Right ventricle myocardium inferior (tissue), 1 donor: ENCODE measurements around the gene KBTBD13. TPM values are rescaled to one million over a fixed set of nuclear protein-coding genes. Genes with fewer than 3 reads are reported as not detected.
"Not testable (repeated sequence)": the region's sequence is repeated elsewhere in the genome, so short reads cannot be mapped to it uniquely, and the experiment has no call there.

Source experiments
- ATAC-seq: fragments of 200-7000 bp; cut with Tn5 transposase; one replicate; pipeline ENCODE4 v1.9.1; 2020; ENCODE audit warnings: mild to moderate bottlenecking, moderate library complexity
- DNase-seq: peaks from one replicate; pipeline ENCODE4 v3.0.0; 2021; ENCODE audit errors: missing footprints
- intact Hi-C: fragments of 100-400 bp; cut with DNase I; formaldehyde crosslinking; loops from one replicate; pipeline ENCODE4 v1.11.0; 2022
- total RNA-seq: library from RNA; stranded (reverse); fragmentation: NEBNext Ultra II Directional; extraction: Animal tissue kit (Norgen Biotek cat#: 25700); gene quantifications from one replicate; pipeline ENCODE4 v1.2.1, GENCODE V29; 2021
- donor health status: DM: no; HTN: yes; CAD: no; lungs with severe emphysema.

KBTBD13 gene
- total RNA-seq, 1 donor from 2014 or later = 8.4 TPM

DNA sequence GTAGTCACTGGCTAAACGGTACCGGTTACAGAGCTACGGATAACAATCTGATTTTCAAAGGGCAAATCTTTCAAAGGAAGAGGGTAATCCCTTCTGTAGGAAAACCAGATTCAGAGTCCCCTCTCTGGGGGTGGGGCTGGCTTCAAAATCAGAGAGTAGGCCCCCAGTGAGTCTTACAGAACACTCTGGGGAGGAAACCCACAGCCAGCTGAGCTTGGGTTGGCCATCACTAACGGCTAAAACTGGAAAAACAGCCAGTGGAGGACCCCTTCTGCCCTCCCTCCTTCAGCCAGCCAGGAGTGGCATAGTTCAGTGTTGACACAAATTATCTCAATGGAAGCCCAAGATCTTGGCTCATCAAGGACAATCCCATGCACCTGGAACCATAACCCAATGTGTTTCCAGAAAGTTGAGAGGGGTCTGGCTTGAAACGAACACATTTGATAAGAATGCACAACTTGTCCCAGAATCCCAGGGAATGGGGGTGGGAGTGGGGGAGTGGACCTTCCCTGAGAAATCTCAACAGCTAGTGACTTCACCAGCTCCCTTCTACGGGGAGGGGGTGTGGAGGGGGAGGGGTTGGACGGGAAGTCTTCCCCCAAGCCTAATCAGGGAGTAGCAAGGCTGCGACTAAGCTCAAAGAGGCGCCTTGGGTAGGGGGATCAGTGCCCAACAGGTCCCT lies 9.8 kb upstream of the KBTBD13 start:
- ATAC-seq = no peak
- no peak for DNase-seq
- intact Hi-C loops = no loop called here

DNA sequence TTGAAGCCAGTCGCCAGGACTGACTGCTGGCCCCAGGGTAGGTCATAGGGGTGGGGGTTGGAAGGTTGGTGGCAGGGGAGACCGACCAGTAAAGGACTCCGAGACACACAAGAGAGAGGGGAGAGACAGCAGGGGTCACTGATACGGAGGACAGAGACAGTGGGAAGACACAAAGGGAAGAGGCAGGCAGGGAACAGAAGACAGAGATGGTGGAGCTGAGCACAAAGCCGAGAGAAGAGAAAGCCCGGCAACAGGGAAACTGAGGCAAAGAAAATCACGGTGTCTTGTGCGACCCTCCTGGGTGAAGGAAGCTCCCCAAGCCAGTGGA lies 9.3 kb upstream of the KBTBD13 start:
- intact Hi-C loops = no loop called here
- ATAC-seq (no peak), DNase-seq (no peak)

DNA sequence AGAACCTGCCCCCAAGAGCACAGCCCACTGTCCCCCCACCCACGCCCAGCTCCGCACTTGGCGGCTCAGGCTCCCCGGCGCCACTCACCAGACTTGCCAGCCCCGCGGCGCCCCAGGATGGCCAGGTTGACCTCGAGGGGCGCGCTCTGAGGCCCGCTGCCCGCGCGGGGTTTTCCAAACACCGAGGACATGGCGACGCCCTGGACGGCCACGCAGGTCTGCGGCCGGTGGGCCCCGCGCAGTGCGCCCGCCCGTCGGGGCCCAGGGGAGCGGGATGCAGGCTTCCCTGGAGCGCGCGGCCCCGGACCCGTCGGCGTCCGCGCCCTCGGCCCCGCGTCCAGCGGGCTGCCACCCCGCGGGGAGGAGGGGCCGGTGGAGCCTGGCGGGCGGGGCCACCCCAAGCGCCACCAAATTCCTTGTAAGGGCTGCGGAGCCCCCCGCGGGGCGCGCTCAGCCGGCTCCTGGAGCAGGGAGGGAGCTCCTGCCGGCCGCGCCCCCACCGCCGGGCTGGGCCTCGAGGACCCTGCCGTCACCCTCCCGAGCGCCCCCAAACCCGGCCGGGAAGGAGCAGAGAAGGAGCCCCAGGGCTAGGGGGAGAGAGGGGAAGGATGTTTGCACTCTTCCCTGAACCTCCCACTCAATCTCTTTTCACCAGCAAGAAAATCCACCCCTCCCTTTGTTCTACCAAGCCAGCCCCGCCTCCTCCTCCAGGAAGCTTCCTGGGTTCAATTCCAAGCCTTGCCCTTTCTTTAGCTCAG lies 8.7 kb upstream of the KBTBD13 start, which contains the start of gene RASL12:
Gene RASL12, minus strand, starts transcription at position 347 of the 758 bp plus-strand sequence. Its CDS starts 156 bp downstream, at position 191.
- DNase-seq (no peak), ATAC-seq (peak; percentile 16)
- intact Hi-C loops = no loop called here

DNA sequence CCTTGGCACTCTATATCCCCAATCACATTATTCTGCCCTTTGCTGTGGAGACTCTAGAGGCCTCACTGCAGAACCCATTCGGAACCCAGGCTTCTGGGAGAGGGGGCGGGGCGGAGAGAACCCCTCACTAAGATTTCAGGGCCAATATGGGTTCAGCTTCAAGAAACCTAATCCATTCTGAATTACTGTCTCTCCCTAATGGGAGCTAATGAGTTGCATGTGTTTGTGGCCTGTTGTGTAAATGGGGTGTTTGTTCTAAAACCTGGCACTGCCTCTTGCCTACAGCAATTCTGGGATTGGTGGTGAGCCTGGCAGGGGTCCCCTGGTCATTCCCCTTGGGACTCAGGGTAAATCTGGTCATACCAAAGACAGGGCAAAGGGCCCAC lies 8.2 kb upstream of the KBTBD13 start:
- ATAC-seq (no peak), DNase-seq (no peak)
- intact Hi-C loops = no loop called here

DNA sequence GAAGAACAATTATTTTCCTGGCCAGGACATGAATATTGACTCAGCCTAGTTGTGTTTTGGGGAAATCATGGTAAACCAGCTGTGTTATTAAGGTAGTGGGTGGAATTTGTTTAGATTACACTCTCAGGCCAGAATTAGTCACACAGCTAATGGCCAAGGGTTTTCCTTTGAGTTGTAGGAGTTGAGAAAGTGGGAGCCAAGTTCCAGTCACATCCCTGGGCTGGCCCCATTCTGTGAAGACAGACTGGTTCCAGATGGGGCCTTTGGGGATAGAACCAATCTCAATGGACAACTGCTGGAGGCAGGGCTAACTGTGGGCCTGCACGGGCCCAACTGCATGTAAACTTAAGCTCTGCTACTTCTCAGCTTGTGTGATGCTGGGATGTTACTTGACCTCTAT lies 7.4 kb upstream of the KBTBD13 start:
- intact Hi-C loops = no loop called here
- DNase-seq = no peak
- peak; percentile 71 for ATAC-seq

DNA sequence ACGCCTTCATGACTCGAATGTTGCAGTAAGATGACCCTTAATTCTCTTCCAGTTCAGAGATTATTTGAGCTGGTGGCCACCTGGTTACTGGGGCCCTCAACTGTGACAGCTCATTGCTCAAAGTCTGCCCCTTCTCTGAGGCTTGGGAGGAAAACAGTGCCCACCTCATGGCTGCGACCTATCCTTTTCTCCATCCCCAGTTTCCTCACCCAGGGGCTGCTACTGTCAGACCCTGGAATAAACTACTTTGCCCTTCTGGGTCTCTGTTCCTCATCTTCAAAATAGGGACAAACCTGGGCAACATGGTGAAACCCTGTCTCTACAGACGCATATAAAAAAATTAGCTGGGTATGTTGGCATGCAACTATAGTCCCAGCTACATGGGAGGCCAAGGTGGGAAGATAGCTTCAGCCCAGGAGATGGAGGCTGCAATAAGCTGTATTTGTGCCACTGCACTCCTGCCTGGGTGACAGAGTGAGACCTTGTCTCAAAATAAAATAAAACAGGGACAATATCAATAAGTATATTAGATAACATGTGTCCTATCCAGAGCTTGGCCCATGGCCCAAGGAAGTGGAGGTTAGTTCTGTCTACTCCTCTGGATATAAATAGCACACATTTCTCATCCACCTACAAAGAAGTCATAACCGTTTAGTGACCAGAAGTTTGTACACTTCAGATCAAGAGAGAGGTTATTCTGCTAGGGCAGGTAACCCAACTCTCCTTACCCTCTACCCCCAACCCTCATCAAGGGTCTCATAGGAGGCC lies 6.6 kb upstream of the KBTBD13 start:
- ATAC-seq (peak; percentile 2), DNase-seq (peak; percentile 64)
- intact Hi-C loops = no loop called here

DNA sequence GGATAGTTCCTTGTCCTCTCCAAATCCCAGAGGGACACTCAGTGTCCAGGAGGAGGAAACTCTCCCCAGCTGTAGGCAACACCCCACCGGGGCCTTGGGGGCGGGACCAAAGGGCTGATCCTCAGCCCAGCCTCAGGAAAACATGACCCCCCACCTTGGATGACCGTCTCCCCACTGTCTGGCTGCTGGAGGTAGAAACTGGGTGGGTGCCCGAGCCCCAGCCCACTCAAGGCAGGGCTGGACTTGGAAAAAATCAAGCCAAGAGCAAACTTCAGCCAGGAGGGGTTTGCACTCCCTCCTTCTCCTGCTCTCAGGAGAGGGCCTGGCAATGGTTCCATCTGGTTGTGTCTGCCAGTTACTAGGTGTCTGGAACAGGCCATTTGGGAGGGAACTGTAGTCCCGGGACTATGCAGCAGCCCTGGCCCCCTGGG lies 5.2 kb upstream of the KBTBD13 start:
- DNase-seq = peak; percentile 65
- intact Hi-C loops = no loop called here
- peak; percentile 74 for ATAC-seq

DNA sequence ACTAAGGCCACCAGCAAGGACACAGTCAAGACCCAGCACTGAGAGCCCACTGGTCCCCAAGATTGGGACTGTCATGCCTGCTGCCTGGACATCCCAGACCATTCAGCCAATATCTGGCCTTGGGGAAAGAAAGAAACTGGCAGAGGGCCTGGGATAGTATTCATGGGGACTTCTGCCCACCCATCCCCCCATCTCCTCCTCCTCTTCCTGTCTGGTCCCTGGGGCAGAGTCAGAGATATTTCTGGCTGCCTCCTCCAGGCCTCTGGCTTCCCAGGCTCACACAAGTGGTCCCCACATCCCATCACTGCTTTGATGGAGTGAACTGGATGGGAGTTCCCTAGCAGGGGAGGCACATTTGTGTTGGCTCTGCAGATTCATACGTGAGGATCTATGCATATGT lies 4.5 kb upstream of the KBTBD13 start:
- peak; percentile 24 for ATAC-seq
- intact Hi-C loops = no loop called here
- DNase-seq = peak; percentile 53

DNA sequence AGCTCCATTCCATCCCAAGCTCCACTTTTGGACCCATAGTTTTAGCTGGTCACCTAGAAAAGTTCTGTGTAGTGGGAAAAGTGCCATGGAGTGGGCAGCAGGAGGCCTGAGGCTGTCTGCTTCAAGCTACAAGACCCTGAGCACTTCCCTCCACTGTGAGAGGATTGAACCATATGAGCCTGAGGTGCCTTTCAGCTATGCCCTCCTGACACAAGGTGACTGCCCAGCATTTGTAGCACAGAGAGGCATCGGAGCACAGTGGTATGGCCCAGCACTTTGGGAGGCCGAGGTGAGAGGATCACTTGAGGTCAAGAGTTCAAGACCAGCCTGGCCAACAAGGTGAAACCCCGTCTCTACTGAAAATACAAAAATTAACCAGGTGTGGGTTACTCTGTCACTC lies 3.9 kb upstream of the KBTBD13 start:
- ATAC-seq = no peak
- no peak for DNase-seq
- intact Hi-C loops = no loop called here

DNA sequence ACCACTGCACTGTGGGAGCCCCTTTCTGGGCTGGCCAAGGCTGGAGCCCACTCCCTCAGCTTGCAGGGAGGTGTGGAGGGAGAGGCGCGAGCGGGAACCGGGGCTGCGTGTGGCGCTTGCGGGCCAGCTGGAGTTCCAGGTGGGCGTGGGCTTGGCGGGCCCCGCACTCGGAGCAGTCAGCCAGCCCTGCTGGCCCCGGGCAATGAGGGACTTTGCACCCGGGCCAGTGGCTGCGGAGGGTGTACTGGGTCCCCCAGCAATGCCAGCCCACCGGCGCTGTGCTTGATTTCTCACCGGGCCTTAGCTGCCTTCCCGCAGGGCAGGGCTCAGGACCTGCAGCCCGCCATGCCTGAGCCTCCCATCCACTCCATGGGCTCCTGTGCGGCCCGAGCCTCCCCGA lies 1.6 kb upstream of the KBTBD13 start:
- DNase-seq, intact Hi-C loops, ATAC-seq: not testable (repeated sequence)

DNA sequence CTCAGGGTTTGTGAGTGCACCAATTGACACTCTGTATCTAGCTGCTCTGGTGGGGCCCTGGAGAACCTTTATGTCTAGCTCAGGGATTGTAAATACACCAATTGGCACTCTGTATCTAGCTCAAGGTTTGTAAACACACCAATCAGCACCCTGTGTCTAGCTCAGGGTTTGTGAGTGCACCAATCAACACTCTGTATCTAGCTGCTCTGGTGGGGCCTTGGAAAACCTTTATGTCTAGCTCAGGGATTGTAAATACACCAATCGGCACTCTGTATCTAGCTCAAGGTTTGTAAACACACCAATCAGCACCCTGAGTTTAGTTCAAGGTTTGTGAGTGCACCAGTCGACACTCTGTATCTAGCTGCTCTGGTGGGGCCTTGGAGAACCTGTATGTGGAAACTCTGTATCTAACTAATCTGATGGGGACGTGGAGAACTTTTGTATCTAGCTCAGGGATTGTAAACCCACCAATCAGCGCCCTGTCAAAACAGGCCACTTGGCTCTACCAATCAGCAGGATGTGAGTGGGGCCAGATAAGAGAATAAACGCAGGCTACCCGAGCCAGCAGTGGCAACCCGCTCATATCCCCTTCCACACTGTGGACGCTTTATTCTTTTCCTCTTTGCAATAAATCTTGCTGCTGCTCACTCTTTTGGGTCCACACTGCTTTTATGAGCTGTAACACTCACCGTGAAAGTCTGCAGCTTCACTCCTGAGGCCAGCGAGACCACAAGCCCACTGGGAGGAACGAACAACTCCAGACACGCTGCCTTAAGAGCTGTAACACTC lies 745 bp upstream of the KBTBD13 start:
- ATAC-seq, intact Hi-C loops: not testable (repeated sequence)

DNA sequence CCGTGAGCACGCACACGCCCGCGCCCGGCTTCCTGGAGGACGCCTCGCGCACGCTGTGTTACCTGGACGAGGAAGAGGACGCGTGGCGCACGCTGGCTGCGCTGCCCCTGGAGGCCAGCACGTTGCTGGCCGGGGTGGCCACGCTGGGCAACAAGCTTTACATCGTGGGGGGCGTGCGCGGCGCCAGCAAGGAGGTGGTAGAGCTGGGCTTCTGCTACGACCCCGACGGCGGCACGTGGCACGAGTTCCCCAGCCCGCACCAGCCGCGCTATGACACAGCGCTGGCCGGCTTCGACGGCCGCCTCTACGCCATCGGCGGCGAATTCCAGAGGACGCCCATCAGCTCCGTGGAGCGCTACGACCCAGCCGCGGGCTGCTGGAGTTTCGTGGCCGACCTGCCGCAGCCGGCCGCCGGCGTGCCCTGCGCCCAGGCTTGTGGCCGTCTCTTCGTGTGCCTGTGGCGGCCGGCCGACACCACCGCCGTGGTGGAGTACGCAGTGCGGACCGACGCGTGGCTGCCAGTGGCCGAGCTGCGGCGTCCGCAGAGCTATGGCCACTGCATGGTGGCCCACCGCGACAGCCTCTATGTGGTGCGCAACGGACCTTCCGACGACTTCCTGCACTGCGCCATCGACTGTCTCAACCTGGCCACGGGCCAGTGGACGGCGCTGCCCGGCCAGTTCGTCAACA lies 890 bp downstream of the KBTBD13 start:
- intact Hi-C loops = no loop called here
- DNase-seq (no peak), ATAC-seq (no peak)

More for the DNA sequence above, 745 bp upstream of the KBTBD13 start:
- DNase-seq = peak; percentile 26

DNA sequence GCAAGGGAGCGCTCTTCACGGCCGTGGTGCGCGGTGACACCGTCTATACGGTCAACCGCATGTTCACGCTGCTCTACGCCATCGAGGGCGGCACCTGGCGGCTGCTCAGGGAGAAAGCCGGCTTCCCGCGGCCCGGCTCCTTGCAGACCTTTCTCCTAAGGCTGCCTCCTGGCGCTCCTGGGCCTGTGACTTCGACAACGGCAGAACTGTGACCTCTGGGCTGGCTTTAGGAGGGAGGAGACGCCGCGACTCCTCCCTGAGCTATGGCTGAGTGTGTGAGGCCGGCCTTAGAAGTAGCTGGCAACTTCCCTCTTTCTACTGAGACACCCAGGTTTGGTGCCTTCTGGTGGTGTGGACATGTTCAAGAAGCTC lies 1.4 kb downstream of the KBTBD13 start:
- DNase-seq (peak; percentile 88), ATAC-seq (peak; percentile 71)
- intact Hi-C loops = loop anchor here (2.0 kb wide), 1 partner anchor 23 kb away; no protein-coding TSS in a partner anchor

DNA sequence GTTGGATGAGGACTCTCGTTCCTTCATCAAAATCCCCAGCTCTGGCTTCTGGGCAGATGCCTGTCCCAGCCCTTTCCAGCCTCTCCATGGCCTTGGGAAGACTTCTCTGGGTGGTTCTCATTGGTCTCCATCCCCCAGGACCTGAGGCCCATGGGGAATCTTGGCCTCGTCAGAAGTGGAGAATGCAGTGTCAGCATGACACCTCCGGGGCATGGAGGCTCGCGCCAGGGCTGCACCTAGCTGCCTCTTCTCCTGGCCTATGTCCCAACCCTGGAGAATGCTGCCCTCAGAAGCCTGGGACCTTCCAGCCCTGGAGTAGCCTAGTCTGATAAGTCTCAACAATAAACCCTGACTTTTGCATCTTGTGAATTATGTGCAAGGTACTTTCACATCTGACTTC lies 3.0 kb downstream of the KBTBD13 start:
- no peak for ATAC-seq
- DNase-seq = no peak
- intact Hi-C loops = loop anchor here (2.0 kb wide), 1 partner anchor 25 kb away; no protein-coding TSS in a partner anchor

DNA sequence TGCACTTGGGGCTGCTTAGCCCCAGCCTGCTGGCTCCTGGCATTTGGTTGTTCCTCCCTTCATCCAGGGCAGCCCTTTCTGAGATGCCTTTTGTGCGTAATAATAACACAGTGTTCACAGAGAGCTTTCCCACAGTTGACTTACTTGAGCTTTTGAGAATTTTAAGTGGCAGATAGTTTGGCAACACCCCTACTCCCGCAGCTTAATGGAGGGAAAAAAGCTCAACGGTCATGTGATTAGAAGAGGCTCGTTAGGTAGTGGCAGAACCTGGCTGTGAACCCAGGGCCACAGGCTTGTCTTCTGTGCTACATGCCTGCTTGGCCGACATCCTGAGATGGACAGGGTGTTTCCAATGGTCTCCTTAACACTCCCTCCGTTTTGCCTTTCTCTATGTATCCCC lies 4.7 kb downstream of the KBTBD13 start:
- intact Hi-C loops = no loop called here
- DNase-seq (no peak), ATAC-seq (peak; percentile 49)

DNA sequence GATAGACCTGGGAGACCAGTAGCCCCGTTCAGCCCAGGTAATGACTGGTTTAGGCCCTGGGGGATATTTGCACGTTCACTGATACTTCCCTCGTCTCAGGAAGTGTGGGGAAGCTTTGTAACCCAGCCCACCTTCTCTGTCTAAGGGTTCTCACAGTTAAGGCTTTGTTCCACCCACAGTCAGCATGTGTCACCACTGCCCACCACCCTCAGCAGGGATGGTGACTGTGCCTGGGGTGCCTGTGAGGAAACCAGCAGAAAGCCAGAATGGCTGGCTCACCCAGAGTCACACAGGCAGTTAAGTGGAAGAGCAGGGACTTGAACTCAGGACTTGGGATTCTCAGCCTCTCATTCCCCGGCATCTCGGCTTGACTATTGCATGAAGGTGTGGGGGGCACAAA lies 5.2 kb downstream of the KBTBD13 start:
- DNase-seq (no peak), ATAC-seq (no peak)
- intact Hi-C loops = loop anchor here (2.0 kb wide), 1 partner anchor 49 kb away; no protein-coding TSS in a partner anchor

DNA sequence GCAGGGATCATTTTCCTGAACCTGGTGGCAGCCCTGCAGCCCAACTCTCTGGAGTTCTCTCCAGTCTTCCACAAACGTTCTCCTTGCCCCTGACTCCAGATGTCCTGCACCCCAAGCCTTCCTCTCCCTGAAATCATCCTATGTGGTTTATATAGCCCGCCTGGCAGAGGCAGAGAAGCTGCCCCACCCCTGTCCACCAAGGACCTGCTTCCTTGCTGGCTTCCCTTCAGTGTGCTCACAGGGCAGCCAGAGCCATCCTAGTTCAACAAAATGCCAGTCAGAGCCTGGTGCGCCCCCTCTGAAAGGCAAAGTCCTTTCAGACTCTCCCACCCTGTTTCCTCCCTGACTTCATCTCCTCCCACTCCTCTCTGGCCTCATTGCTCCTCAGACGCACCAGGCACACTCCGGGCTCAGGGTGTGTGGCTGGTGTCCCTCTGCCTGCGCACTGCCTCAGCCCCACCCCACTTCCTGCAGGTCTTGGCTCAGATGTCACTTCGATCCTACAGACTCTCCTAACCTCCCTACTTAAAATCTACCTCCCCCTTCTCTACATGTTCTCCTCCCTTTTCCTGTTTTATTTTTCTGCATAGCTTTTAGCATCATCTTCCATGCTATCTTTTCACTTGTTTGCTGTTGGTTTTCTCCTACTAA lies 5.9 kb downstream of the KBTBD13 start:
- DNase-seq (no peak), ATAC-seq (no peak)
- intact Hi-C loops = loop anchor here (2.0 kb wide), 1 partner anchor 50 kb away; no protein-coding TSS in a partner anchor

DNA sequence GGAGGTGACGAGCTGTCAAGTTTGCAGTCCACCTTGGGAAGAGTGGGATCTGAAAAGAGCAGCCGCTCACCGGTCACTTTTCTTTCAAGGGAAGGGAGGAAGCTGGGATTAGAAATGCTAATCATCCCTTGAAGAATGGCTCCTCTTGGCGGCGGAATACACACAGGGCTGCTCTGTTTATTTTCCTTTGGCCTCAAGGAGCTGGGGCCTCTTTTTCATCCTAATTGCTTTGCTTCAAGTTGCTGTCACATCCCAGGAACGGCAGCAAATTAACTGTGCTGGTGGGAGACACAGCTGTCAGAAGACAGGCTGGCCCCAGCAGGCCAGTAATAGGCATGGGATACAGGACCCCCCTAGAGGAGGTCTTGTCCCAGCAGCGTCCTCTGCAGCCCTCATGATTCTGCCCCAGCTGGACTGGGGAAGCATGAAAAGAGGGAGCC lies 6.7 kb downstream of the KBTBD13 start:
- no peak for DNase-seq
- ATAC-seq = no peak
- intact Hi-C loops = loop anchor here (2.0 kb wide), 1 partner anchor 50 kb away; no protein-coding TSS in a partner anchor
